Smooth muscle cell (in vitro differentiated cells): ENCODE data around the gene HIGD2A. TPM values are rescaled to one million over a fixed set of nuclear protein-coding genes. Genes with fewer than 3 reads are reported as not detected.

ENCODE experiments used
- DNase-seq: peaks from one replicate; lab custom pipeline; 2025; ENCODE audit not compliant: unreplicated experiment; lab: John Stamatoyannopoulos, UW
- H2AFZ ChIP-seq: fragments of 200-600 bp; sonication (generic); 2 replicates; pipeline ENCODE4 v1.6.0; 2016; ENCODE audit warnings: antibody characterized with exemption, low read depth, mild to moderate bottlenecking
- H3F3A ChIP-seq: fragments of 200-600 bp; sonication (generic); 2 replicates; pipeline ENCODE4 v1.6.0; 2017; ENCODE audit warnings: antibody characterized with exemption, low read depth
- H3K27ac ChIP-seq: fragments of 200-600 bp; sonication (generic); 2 replicates; pipeline ENCODE4 v1.5.1; 2016; ENCODE audit warnings: low read depth, mild to moderate bottlenecking
- H3K27me3 ChIP-seq: fragments of 200-600 bp; sonication (generic); 2 replicates; pipeline ENCODE4 v1.6.1; 2016; ENCODE audit warnings: low read depth, mild to moderate bottlenecking
- H3K36me3 ChIP-seq: fragments of 200-600 bp; sonication (generic); 2 replicates; pipeline ENCODE4 v1.5.1; 2016; ENCODE audit warnings: low read depth
- H3K4me1 ChIP-seq: fragments of 200-600 bp; sonication (generic); 2 replicates; pipeline ENCODE4 v1.5.1; 2016; ENCODE audit warnings: low read depth
- H3K4me2 ChIP-seq: fragments of 200-600 bp; sonication (generic); 2 replicates; pipeline ENCODE4 v1.6.0; 2016; ENCODE audit warnings: mild to moderate bottlenecking
- H3K4me3 ChIP-seq: fragments of 200-600 bp; sonication (generic); 2 replicates; pipeline ENCODE4 v1.5.1; 2016; ENCODE audit warnings: mild to moderate bottlenecking
- H3K79me2 ChIP-seq: fragments of 200-600 bp; sonication (generic); 2 replicates; pipeline ENCODE4 v1.6.0; 2016; ENCODE audit warnings: low read depth, mild to moderate bottlenecking
- H3K9ac ChIP-seq: fragments of 200-600 bp; sonication (generic); 2 replicates; pipeline ENCODE4 v1.6.0; 2016; ENCODE audit warnings: low read depth
- H3K9me3 ChIP-seq: fragments of 200-600 bp; sonication (generic); replicated peaks from 2 replicates; pipeline ENCODE4 v1.5.1; 2016; ENCODE audit warnings: low read depth
- H4K20me1 ChIP-seq: fragments of 200-600 bp; sonication (generic); 2 replicates; pipeline ENCODE4 v1.6.0; 2016; ENCODE audit warnings: low read depth
- CTCF ChIP-seq: fragments of 200-600 bp; sonication (generic); IDR thresholded peaks from 2 replicates; pipeline ENCODE4 v1.5.1; 2017; ENCODE audit warnings: borderline replicate concordance, mild to moderate bottlenecking, antibody characterized with exemption; ENCODE audit not compliant: insufficient read depth, poor library complexity, severe bottlenecking
- WGBS: methylation state at CpG from one replicate; pipeline ENCODE4 v1.1.7; 2016; ENCODE audit warnings: low lambda C conversion rate; 5-methylcytosine and 5-hydroxymethylcytosine counted together
- polyA plus RNA-seq: library from polyadenylated mRNA; unstranded; fragments of >200 nt; fragmentation: Nextera tagmentation; extraction: Ambion mirVana; gene quantifications from 2 replicates; pipeline ENCODE4 v1.2.1, GENCODE V29; 2016
- total RNA-seq: library from RNA; depleted of rRNA; stranded (reverse); fragments of >200 nt; gene quantifications from 2 replicates; pipeline ENCODE4 v1.2.3, GENCODE V29; 2014

Gene HIGD2A
- total and polyA plus RNA-seq, 2 experiments from 2014 or later, result 94.5 to 140 TPM

- no peak for TF ChIP-seq CTCF
- Histone ChIP-seq H3K27me3 (no peaks in the 10 kb centered on the region), H3K9ac (no peak overlapping the region), H3K4me2 (no peak overlapping the region), H3F3A (no peaks in the 10 kb centered on the region), H3K79me2 (no peaks in the 10 kb centered on the region), H2AFZ (no peak overlapping the region), H3K27ac (no peak overlapping the region), H3K4me3 (no peak overlapping the region), H3K36me3 (no peaks in the 10 kb centered on the region), H3K4me1 (peaks cover 8% of the 10 kb centered on the region), H4K20me1 (no peaks in the 10 kb centered on the region), H3K9me3 (no peaks in the 10 kb centered on the region)
- WGBS, result 96% methylated on average over 8 of the region's 8 CpGs
- no peak for DNase-seq
Measured at GRCh38 chr5:176369934-176370711, 18.4 kb upstream of the HIGD2A start.

GRCh38 chr5:176371621-176372539, 16.7 kb upstream of the HIGD2A start:
- H3K27me3 ChIP-seq, result no peaks in the 10 kb centered on the region
- no peak overlapping the region for H2AFZ ChIP-seq
- WGBS, result 91% methylated on average over 13 of the region's 13 CpGs
- no peaks in the 10 kb centered on the region for H3K9me3 ChIP-seq
- H3K4me1 ChIP-seq, result no peaks in the 10 kb centered on the region
- H3F3A ChIP-seq, result no peaks in the 10 kb centered on the region
- no peak for TF ChIP-seq CTCF
- H3K9ac ChIP-seq, result no peak overlapping the region
- H3K27ac ChIP-seq, result no peak overlapping the region
- H4K20me1 ChIP-seq, result no peaks in the 10 kb centered on the region
- H3K79me2 ChIP-seq, result no peaks in the 10 kb centered on the region
- no peak overlapping the region for H3K4me3 ChIP-seq
- H3K36me3 ChIP-seq, result no peaks in the 10 kb centered on the region
- no peak for DNase-seq
- no peak overlapping the region for H3K4me2 ChIP-seq

- H3K4me2 ChIP-seq, result no peak overlapping the region
- H3K9me3 ChIP-seq, result no peaks in the 10 kb centered on the region
- DNase-seq, result no peak
- no peaks in the 10 kb centered on the region for H3K4me1 ChIP-seq
- WGBS, result 93% methylated on average over 7 of the region's 7 CpGs
- TF ChIP-seq CTCF, result no peak
- H2AFZ ChIP-seq, result no peak overlapping the region
- no peaks in the 10 kb centered on the region for H3K36me3 ChIP-seq
- no peaks in the 10 kb centered on the region for H3K27me3 ChIP-seq
- no peak overlapping the region for H3K4me3 ChIP-seq
- no peaks in the 10 kb centered on the region for H3K79me2 ChIP-seq
- no peaks in the 10 kb centered on the region for H4K20me1 ChIP-seq
- no peak overlapping the region for H3K27ac ChIP-seq
- H3F3A ChIP-seq, result no peaks in the 10 kb centered on the region
- H3K9ac ChIP-seq, result no peak overlapping the region
Measured at GRCh38 chr5:176373100-176373818, 15.3 kb upstream of the HIGD2A start.
